ENCODE measurements around the gene SLC35F4. TPM values are rescaled to one million over a fixed set of nuclear protein-coding genes. Genes with fewer than 3 reads are reported as not detected.

SLC35F4 gene
- total RNA-seq, 1 experiment from 2014 or later: not detected

DNA sequence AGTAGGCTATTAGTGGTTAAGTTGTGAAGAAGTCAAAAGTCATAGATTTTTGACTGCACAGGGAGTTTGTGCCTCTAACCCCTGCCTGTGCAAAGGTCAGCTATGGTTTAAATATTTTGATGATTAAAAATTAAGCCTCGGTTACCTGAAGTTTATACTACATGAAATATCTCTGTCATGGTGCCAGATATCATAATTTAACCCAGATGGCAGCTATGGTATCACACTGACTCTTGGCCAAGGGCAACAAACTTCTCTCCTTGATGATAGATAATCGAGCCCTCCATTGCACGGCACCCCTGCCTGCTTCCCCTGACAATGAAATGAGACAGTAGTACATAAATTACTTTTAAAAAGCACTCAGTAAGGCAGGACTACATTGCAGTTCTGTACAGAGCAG is 80.8 kb downstream of the SLC35F4 start:
- H3K4me3 ChIP-seq (ENCODE audit: low read depth, low read length, poor library complexity, severe bottlenecking): no peak overlapping the region
- H3K27me3 ChIP-seq (replicated peaks; ENCODE audit: insufficient read depth, low read depth, low read length, poor library complexity): no peaks in the 10 kb centered on the region
- POLR2A ChIA-PET (ENCODE audit: low non-redundant PET): no interaction called here
- no peaks in the 10 kb centered on the region for H3K9me3 ChIP-seq (ENCODE audit: low read depth, low read length, poor library complexity, severe bottlenecking)
- H3K27ac ChIP-seq (ENCODE audit: low read depth, low read length, poor library complexity, severe bottlenecking): no peak overlapping the region
- no peak for DNase-seq (ENCODE audit: low spot score)
- CTCF ChIA-PET: no interaction called here
- BruUV-seq (replicated peaks): no TSS peak
- TF ChIP-seq EZH2 (IDR thresholded peaks at IDR 0.05; ENCODE audit: borderline replicate concordance, low read depth, low read length, poor library complexity, severe bottlenecking) (no peak), CTCF (conservative IDR thresholded peaks at IDR 0.05; ENCODE audit: low read depth, low read length) (no peak)
- no peaks in the 10 kb centered on the region for H3K36me3 ChIP-seq (ENCODE audit: insufficient read depth, low read length, poor library complexity, severe bottlenecking)
- H3K4me1 ChIP-seq (ENCODE audit: insufficient read depth, low read length, poor library complexity, severe bottlenecking): no peaks in the 10 kb centered on the region
- intact Hi-C loops (cut with micrococcal nuclease; ENCODE audit: unreplicated experiment): no loop called here

DNA sequence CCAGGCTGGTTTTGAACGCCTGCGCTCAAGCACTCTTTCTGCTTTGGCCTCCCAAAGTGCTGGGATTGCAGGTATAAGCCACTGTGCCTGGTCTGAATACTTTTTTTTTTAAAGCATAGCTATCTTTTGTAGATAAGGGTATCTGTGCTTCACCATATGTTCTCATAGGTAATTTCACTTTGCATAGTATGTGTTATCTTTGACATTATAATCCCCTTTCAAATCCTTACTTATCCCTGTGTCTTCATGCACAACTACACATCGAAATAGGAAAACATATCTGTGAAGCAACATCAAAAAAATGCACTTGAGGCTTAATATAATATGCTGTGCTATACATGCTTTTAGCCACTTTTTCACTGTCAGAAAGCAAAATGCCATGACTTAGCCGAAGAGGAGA is 94.1 kb downstream of the SLC35F4 start:
- BruUV-seq (replicated peaks): no TSS peak

DNA sequence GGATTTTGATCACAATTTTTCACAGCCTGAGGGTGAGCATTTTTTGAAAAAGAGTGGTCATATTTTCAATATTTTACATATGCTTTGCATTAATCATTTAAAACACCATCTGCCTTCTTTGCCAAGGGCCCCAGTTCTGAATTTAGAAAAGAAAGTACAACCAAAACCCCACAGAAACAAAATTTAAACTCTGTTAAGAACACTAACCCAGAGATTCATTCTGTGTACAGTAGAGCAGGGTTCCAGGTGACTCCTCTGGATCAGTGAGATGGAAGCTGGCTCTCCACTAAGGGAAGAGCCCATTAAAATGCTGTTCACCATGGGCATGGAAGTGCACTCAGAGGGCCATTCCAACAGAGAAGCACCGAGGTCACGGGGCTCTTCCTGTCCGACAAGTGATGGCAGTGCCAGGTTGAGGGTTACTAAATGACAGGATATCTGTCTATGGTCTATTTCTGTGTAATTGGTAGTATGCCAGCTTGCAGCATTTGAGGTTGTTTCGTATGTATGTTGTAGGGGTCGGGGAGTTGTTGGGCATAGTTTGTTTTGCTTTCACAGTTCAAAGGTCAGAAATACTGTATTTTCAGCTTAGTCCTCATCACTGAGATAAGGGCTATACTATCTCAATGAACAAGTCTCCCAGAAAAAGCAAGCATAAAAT is 95.9 kb downstream of the SLC35F4 start:
- H3K4me1 ChIP-seq (ENCODE audit: insufficient read depth, low read length, poor library complexity, severe bottlenecking): no peaks in the 10 kb centered on the region
- intact Hi-C loops (cut with micrococcal nuclease; ENCODE audit: unreplicated experiment): no loop called here
- no peaks in the 10 kb centered on the region for H3K36me3 ChIP-seq (ENCODE audit: insufficient read depth, low read length, poor library complexity, severe bottlenecking)
- TF ChIP-seq EZH2 (IDR thresholded peaks at IDR 0.05; ENCODE audit: borderline replicate concordance, low read depth, low read length, poor library complexity, severe bottlenecking): no peak
- no peak for TF ChIP-seq CTCF (conservative IDR thresholded peaks at IDR 0.05; ENCODE audit: low read depth, low read length)
- no peak for DNase-seq (ENCODE audit: low spot score)
- no peaks in the 10 kb centered on the region for H3K9me3 ChIP-seq (ENCODE audit: low read depth, low read length, poor library complexity, severe bottlenecking)
- no peak overlapping the region for H3K27ac ChIP-seq (ENCODE audit: low read depth, low read length, poor library complexity, severe bottlenecking)
- BruUV-seq (replicated peaks): no TSS peak
- ChIA-PET CTCF (no interaction called here), POLR2A (ENCODE audit: low non-redundant PET) (no interaction called here)
- no peak overlapping the region for H3K4me3 ChIP-seq (ENCODE audit: low read depth, low read length, poor library complexity, severe bottlenecking)
- no peaks in the 10 kb centered on the region for H3K27me3 ChIP-seq (replicated peaks; ENCODE audit: insufficient read depth, low read depth, low read length, poor library complexity)

More for the DNA sequence above, 94.1 kb downstream of the SLC35F4 start:
- no peak for DNase-seq (ENCODE audit: low spot score)
- intact Hi-C loops (cut with micrococcal nuclease; ENCODE audit: unreplicated experiment): no loop called here
- Histone ChIP-seq H3K27me3 (replicated peaks; ENCODE audit: insufficient read depth, low read depth, low read length, poor library complexity) (no peaks in the 10 kb centered on the region), H3K4me1 (ENCODE audit: insufficient read depth, low read length, poor library complexity, severe bottlenecking) (no peaks in the 10 kb centered on the region), H3K36me3 (ENCODE audit: insufficient read depth, low read length, poor library complexity, severe bottlenecking) (no peaks in the 10 kb centered on the region), H3K9me3 (ENCODE audit: low read depth, low read length, poor library complexity, severe bottlenecking) (no peaks in the 10 kb centered on the region), H3K4me3 (ENCODE audit: low read depth, low read length, poor library complexity, severe bottlenecking) (no peak overlapping the region), H3K27ac (ENCODE audit: low read depth, low read length, poor library complexity, severe bottlenecking) (no peak overlapping the region)
- TF ChIP-seq CTCF (conservative IDR thresholded peaks at IDR 0.05; ENCODE audit: low read depth, low read length) (no peak), EZH2 (IDR thresholded peaks at IDR 0.05; ENCODE audit: borderline replicate concordance, low read depth, low read length, poor library complexity, severe bottlenecking) (no peak)
- POLR2A ChIA-PET (ENCODE audit: low non-redundant PET): interaction anchor here (0.6 kb wide), 1 partner anchor 488 kb away, joined by 5 read pairs; no protein-coding TSS in a partner anchor
- CTCF ChIA-PET: no interaction called here
